ENCODE data around the gene EPHB2. TPM values are rescaled to one million over a fixed set of nuclear protein-coding genes. Genes with fewer than 3 reads are reported as not detected.
"Not testable (repeated sequence)": the region's sequence is repeated elsewhere in the genome, so short reads cannot be mapped to it uniquely, and the experiment has no call there.

EPHB2 gene
- total RNA-seq, 6 experiments from 2014 or later, result 13.1 to 36.4 (median 30.9) TPM

DNA sequence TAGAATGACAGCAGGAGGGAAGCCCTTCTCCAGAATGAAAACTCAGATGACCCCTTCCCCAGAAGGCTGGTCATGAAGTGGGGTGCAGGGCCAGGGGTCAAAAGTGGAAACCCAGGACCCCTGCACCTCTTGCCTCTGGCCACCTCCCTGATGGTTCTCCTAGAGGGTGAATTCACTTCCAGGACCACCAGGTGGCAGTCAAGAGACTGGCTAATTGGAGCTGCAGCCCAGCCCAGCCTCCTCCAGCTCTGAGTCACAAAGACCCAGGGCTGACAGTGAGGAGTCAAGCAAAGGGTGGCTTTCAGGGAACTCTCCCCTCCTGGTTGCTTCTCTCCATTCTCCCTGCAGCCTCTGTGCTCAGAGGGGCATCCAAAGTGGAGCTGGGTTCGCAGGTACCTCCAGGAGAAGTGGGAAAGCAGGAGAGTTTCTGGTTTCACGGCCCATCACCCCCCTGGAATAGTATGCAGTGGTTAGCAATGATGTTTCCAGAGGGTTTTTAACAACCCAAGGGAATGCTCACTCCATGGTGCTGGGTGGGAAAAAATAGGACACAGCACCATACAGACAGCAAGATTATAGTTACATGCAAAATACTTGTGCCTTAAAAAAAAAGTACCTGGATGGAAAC lies 6.1 kb upstream of the EPHB2 start:
- H3K27ac Mint-ChIP-seq, result no peak overlapping the region
- no peaks in the 10 kb centered on the region for H3K36me3 Mint-ChIP-seq (ENCODE audit: low read depth)
- TF ChIP-seq, protein P1, sequence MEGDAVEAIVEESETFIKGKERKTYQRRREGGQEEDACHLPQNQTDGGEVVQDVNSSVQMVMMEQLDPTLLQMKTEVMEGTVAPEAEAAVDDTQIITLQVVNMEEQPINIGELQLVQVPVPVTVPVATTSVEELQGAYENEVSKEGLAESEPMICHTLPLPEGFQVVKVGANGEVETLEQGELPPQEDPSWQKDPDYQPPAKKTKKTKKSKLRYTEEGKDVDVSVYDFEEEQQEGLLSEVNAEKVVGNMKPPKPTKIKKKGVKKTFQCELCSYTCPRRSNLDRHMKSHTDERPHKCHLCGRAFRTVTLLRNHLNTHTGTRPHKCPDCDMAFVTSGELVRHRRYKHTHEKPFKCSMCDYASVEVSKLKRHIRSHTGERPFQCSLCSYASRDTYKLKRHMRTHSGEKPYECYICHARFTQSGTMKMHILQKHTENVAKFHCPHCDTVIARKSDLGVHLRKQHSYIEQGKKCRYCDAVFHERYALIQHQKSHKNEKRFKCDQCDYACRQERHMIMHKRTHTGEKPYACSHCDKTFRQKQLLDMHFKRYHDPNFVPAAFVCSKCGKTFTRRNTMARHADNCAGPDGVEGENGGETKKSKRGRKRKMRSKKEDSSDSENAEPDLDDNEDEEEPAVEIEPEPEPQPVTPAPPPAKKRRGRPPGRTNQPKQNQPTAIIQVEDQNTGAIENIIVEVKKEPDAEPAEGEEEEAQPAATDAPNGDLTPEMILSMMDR (IDR thresholded peaks at IDR 0.05), result peak; percentile 95
- H3K4me3 Mint-ChIP-seq, result no peak overlapping the region
- H3K4me1 Mint-ChIP-seq (ENCODE audit: low read depth), result peaks cover 15% of the 10 kb centered on the region
- no peaks in the 10 kb centered on the region; the same call in none of the 2 replicates for H3K27me3 Mint-ChIP-seq (ENCODE audit: insufficient read depth)
- peak; percentile 83 for DNase-seq
- no peaks in the 10 kb centered on the region for H3K9me3 Mint-ChIP-seq

DNA sequence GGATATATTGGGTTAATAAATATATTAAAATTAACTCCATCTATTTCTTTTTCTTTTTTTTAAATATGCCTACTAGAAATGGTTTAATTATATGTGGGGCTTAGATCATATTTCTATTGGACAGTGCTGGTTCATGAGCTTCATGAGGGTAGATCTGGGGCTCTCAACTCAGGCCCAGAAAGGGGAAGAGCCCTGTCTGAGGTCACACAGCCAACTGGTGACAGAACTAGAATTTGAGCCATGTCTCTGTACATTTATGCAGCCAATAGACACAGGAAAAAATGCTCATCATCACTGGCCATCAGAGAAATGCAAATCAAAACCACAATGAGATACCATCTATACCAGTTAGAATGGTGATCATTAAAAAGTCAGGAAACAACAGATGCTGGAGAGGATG lies 5.1 kb upstream of the EPHB2 start:
- peaks cover 15% of the 10 kb centered on the region for H3K4me1 Mint-ChIP-seq (ENCODE audit: low read depth)
- H3K4me3 Mint-ChIP-seq, result no peak overlapping the region
- TF ChIP-seq, protein P1 (IDR thresholded peaks at IDR 0.05), result no peak
- peaks cover 2% of the 10 kb centered on the region for H3K27me3 Mint-ChIP-seq (ENCODE audit: insufficient read depth)
- H3K27ac Mint-ChIP-seq, result no peak overlapping the region
- no peaks in the 10 kb centered on the region for H3K36me3 Mint-ChIP-seq (ENCODE audit: low read depth)
- DNase-seq, result no peak
- H3K9me3 Mint-ChIP-seq, result no peaks in the 10 kb centered on the region

DNA sequence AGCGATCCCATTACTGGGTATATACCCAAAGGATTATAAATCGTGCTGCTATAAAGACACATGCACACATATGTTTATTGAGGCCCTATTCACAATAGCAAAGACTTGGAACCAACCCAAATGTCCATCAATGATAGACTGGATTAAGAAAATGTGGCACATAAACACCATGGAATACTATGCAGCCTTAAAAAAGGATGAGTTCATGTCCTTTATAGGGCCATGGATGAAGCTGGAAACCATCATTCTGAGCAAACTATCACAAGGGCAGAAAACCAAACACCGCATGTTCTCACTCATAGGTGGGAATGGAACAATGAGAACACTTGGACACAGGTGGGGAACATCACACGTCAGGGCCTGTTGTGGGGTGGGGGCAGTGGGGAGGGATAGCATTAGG lies 4.5 kb upstream of the EPHB2 start:
- not testable (repeated sequence) for H3K9me3 Mint-ChIP-seq; H3K27ac Mint-ChIP-seq; H3K36me3 Mint-ChIP-seq (ENCODE audit: low read depth); H3K4me3 Mint-ChIP-seq; DNase-seq; H3K27me3 Mint-ChIP-seq (ENCODE audit: insufficient read depth)
- peaks cover 15% of the 10 kb centered on the region for H3K4me1 Mint-ChIP-seq (ENCODE audit: low read depth)

DNA sequence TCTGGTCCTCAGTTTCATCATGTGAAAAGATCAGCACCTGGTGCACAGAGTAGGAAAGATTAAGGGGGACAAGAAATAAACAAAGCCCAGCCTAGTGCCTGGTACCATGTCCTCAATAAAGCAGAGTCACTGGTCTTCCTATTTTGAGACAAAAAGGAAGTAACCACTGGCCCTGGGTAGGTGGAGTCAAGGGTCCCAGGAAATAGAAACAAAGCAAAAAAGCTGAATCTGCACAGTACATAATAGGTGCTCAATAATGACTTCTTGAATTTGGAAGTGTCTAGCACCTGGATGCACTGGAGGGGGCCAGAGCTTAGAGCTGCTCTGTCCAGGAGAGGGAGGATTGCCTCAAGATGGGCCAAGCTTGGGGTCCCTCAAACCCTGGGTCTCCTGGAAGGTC lies 1.9 kb upstream of the EPHB2 start:
- Mint-ChIP-seq H3K27me3 (ENCODE audit: insufficient read depth) (peaks cover 3% of the 10 kb centered on the region), H3K36me3 (ENCODE audit: low read depth) (no peaks in the 10 kb centered on the region)

DNA sequence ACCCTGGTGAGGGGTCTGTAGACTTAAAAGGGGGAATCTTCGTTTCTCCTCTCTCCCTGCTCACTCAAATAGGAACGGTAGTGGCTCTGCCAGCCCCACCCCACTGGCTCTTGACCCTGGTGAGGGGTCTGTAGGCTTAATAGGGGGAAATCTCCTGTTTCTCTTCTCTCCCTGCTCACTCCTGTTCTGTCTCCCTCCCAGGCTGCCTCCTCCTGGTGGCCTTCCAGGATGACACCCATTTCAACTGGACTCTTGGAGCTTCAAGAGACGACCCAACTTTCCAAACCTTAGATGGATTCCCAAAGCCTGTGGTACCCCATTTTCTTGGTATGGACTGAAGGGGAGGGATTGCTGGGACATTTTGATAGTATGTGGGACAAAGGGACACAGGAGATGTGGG lies 1.4 kb upstream of the EPHB2 start:
- TF ChIP-seq, protein P1 (IDR thresholded peaks at IDR 0.05), result peak; percentile 67
- Mint-ChIP-seq H3K27ac (no peak overlapping the region), H3K27me3 (ENCODE audit: insufficient read depth) (peaks cover 4% of the 10 kb centered on the region), H3K4me3 (peak overlapping the region; percentile 72; the same call in 1 of the 2 replicates), H3K9me3 (no peaks in the 10 kb centered on the region), H3K36me3 (ENCODE audit: low read depth) (no peaks in the 10 kb centered on the region; the same call in 1 of the 2 replicates), H3K4me1 (ENCODE audit: low read depth) (peaks cover 34% of the 10 kb centered on the region)
- no peak for DNase-seq

More for the DNA sequence above, 1.9 kb upstream of the EPHB2 start:
- Mint-ChIP-seq H3K4me3 (no peak overlapping the region), H3K4me1 (ENCODE audit: low read depth) (peaks cover 34% of the 10 kb centered on the region), H3K27ac (no peak overlapping the region), H3K9me3 (no peaks in the 10 kb centered on the region)
- no peak for DNase-seq
- TF ChIP-seq, protein P1 (IDR thresholded peaks at IDR 0.05), result no peak

DNA sequence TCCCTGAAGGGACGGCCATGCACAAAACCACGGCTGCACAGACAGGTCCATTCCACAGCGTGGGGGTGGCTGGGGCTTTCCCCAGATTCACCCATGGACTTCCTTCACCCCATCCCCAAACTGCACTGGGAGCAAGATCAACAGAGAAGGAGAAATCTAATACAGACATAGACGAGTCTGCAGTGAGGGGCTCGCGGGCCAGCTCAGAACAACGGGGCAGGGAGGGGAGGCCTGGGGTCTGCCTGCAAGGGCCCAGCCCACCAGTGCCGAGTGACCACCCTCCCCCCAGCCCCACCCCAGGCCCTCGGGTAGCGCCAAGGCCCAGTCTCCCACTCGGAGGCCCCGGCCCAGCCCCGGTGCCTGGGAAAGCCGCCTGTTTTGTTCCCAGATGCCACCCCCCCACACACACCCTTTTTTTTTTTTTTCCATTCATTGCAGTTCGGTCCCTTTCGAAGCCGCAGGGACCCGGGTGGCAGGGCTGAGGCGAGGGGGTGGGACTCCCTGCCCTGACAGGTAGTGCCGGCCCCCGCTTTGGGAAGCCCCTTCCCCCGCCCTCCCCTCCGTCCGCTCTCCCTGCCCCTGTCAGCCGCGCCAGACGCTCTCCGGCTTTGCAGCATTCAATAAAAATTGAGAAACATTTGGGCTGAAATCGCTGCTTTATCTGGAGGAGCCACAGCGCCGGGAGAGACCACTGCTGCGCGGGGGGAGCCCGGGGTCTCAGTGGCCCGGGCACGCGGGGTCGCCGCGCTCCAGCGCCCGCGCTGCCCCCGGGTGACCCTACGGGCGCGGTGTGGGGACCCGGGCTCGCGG lies 543 bp upstream of the EPHB2 start:
- no peaks in the 10 kb centered on the region; the same call in 1 of the 2 replicates for H3K36me3 Mint-ChIP-seq (ENCODE audit: low read depth)
- H3K9me3 Mint-ChIP-seq, result no peaks in the 10 kb centered on the region
- TF ChIP-seq, protein P1 (IDR thresholded peaks at IDR 0.05), result no peak
- peaks cover 7% of the 10 kb centered on the region for H3K27me3 Mint-ChIP-seq (ENCODE audit: insufficient read depth)
- H3K27ac Mint-ChIP-seq, result no peak overlapping the region
- peak; percentile 44 for DNase-seq
- H3K4me3 Mint-ChIP-seq, result peak overlapping the region; percentile 72
- H3K4me1 Mint-ChIP-seq (ENCODE audit: low read depth), result peaks cover 26% of the 10 kb centered on the region
